Dermis blood vessel endothelial cell (primary cell): Measurements from ENCODE around the gene NCBP3. TPM values are rescaled to one million over a fixed set of nuclear protein-coding genes. Genes with fewer than 3 reads are reported as not detected.

Experiments
- DNase-seq: peaks from one replicate; pipeline ENCODE4 v3.0.0; 2010
- total RNA-seq: library from RNA; depleted of rRNA; stranded (reverse); fragments of >200 nt; gene quantifications from 2 replicates; pipeline ENCODE4 v1.2.3, GENCODE V29; 2014

The NCBP3 gene, protein sequence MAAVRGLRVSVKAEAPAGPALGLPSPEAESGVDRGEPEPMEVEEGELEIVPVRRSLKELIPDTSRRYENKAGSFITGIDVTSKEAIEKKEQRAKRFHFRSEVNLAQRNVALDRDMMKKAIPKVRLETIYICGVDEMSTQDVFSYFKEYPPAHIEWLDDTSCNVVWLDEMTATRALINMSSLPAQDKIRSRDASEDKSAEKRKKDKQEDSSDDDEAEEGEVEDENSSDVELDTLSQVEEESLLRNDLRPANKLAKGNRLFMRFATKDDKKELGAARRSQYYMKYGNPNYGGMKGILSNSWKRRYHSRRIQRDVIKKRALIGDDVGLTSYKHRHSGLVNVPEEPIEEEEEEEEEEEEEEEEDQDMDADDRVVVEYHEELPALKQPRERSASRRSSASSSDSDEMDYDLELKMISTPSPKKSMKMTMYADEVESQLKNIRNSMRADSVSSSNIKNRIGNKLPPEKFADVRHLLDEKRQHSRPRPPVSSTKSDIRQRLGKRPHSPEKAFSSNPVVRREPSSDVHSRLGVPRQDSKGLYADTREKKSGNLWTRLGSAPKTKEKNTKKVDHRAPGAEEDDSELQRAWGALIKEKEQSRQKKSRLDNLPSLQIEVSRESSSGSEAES
- 20.9 and 23.8 TPM in 2 replicates for total RNA-seq

- peak; percentile 97 for DNase-seq
Observed at GRCh38 chr17:3845621-3846436, at the start of gene NCBP3. TSS of gene NCBP3 (minus strand) at chr17:3846246. CDS start at chr17:3846223, 23 bp downstream.

GRCh38 chr17:3895354-3895753 is 49.3 kb upstream of the NCBP3 start:
- no peak for DNase-seq

- DNase-seq: peak; percentile 71
Observed at GRCh38 chr17:3894911-3895343, 48.9 kb upstream of the NCBP3 start.

DNA sequence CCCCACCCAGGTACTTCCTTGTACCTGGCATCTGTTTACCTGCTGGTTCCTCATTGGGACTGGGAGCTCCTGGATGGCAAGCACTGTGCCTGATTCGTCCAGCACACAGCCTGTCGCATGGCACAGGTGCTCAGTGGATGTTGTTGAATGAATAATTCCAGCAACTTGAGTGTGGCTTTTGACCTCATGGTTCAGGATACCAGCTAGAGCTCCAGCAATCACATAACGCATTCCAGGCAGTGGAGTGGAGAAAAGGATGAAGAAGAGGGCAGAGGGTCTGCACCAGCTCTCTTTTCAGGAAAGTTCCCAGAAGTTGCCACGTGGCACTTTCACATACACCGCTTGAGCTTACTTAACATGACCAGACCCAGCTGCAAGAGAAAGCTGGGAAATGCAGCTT is 48.1 kb upstream of the NCBP3 start:
- no peak for DNase-seq

GRCh38 chr17:3893720-3894116 is 47.7 kb upstream of the NCBP3 start:
- no peak for DNase-seq

GRCh38 chr17:3893003-3893719 is 47.1 kb upstream of the NCBP3 start, which contains the start of gene CAMKK1:
TSS of gene CAMKK1 (minus strand) at chr17:3893053. CDS start at chr17:3885687, 7,366 bp downstream.
- DNase-seq: peak; percentile 86

- DNase-seq: peak; percentile 62
Observed at GRCh38 chr17:3892095-3892998, 46.3 kb upstream of the NCBP3 start.

DNA sequence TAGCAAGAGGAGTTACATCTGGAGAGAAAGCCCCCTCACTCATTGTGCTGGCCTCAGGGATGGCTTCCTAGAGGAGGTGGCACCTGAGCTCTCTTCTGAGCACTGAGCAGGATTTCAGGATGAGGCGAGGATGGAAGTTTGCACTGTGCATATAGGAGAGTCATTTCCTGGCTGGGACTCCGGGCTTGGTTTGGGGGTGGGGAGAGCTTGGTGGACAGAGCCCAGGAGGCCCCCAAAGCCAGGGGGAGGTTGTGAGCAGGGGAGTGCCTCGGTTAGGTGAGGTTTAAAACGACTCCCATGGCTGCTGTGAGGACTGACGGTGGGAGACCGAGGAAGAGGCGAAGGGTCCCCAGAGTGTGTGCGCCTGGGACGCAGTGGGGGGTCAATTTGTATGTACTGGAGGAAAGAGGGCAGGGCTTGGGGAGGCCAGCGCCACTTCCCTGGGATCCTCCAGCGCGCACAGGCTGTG is 45.6 kb upstream of the NCBP3 start:
- no peak for DNase-seq

- DNase-seq: no peak
Observed at GRCh38 chr17:3890878-3891219, 44.8 kb upstream of the NCBP3 start.

- peak; percentile 78 for DNase-seq
Observed at GRCh38 chr17:3890082-3890877, 44.2 kb upstream of the NCBP3 start.

DNA sequence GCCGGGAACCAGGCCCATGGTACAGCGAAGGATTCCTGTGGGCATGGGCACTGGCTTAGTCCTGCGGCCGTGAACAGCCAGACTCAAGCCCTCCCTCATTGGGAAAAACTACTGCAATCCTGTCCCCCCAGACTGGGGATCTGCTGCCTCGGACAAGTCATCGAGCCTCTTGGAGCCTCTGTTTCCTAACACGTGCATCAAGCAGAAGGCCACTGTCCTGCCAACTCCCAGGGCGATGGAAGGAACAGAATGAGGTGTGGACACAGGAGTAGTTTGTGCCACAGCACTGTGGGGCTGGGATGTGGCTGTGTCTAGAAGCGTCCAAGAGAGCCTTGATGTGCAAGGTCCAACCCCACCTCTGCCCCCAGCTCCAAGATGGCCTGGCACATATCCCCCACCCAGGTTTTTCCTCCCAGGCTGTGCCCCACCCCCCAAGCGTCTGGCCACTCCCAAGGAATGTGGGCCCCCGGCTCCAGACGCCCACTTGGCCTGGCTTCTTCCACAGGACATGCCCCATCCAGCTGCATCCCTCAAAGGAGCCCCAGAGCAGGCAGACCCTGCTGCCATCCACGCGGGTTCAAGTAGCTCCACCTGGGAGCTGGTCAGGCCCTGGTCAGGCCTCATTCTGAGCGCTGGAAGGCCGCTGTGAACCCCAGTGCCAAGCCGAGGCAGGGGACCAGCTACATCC is 43.4 kb upstream of the NCBP3 start:
- DNase-seq: no peak

DNA sequence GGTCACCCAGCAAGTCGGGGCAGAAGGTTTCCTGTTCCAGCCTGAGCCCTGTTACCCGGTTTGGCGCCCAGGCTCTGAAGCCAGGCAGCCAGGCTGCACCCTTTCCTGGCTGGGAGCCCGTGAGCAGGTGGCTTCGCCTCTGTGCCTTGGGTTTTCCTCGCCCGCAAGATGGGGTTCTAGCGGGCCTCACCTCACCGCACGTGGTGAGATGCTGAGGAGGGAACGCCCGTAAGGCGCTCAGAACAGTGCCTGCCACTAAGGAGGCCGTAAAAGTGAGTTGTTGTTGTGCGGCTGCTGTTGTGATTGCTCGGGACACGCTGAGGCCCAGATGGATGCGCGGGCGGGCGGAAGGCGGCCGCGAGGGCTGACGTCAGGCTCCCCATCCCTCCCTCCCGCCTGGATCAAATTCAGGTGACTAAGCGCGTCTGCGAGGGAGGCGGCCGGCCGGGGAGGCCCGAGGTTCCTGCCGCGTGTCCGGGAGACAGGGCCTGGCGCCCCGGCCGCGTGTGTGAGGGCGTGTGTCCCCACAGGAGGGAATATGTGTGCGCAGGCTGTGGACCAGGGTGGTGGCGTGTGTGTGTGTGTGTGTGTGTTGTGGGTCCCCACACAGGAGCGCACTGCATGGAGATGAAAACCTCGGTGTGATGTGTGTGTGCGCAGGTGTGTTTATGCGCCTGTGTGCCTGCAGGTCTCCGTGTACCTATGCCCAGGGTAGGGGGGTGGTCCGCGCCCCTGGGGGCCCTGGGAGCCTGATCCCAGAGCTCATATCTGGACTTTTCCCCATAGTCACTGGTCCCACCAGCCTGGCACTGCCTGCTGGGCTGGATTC is 42.5 kb upstream of the NCBP3 start:
- DNase-seq: peak; percentile 48

DNA sequence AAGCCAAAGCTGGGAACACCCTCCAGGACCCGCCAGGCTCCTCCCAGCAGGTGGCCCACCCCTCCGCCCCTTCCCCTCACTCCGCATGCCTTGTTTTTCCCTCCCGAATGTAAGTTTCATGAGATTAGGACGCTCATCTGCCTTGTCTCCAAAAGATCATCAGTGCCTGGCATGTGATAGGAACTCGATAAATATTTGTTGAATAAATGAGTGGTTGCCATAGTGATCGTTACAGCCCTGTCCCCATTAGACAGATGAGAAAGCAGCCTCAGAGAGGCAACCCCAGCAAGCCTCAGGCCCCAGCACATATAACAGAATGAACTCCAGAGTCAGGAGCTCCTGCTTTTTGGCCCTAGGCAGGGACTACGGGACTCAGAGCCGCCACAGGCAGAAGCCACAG is 41.8 kb upstream of the NCBP3 start:
- DNase-seq: no peak

- DNase-seq: no peak
Observed at GRCh38 chr17:3887394-3887793, 41.3 kb upstream of the NCBP3 start.

- peak; percentile 34 for DNase-seq
Observed at GRCh38 chr17:3886776-3887175, 40.7 kb upstream of the NCBP3 start.

GRCh38 chr17:3885970-3886369 is 39.9 kb upstream of the NCBP3 start:
- DNase-seq: peak; percentile 36

GRCh38 chr17:3885271-3885670 is 39.2 kb upstream of the NCBP3 start:
- DNase-seq: peak; percentile 48

DNA sequence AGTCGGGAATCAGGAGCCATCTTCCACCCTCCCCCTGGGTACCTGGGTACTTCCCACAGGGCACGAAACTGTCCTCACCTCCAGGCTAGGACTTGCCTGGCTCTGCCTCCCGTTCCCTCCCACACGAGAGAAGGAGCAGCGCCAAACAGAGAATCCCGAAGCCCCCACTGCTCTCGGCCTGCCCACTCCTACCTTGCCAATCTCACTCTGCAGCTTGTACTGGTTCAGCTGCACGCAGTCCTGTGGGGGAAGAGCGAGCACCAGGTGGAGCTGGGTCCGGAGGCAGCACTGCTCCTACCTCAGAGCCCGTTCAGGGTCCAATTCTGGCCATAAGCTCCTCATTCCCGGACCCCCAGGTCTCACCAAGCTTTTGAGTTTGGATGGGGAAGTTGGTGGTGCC is 38.1 kb upstream of the NCBP3 start:
- no peak for DNase-seq

DNA sequence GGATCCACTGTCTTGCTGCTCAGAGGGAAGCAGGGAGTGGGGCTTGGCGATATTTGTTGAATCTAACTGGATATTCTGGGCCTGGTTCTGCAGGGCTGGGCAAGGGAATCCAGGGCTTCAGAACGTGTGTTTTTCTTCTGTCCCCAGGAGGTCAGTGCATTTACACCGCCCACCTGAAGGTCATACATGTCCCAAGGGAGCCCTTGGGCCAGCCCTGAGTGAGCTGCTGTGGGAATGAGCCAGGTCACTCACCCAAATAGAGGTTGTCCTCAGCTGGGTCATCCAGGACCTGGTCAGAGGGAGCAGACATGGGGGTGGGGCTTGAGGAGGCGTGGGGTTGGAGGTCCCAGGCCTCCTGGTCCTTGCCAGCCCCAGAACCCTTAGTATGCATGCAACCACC is 36.2 kb upstream of the NCBP3 start:
- no peak for DNase-seq
